ENCODE data around the gene TEAD1.

TEAD1 gene

GRCh38 chr11:12667646-12668045 is 6.6 kb upstream of the TEAD1 start:
- no peak for DNase-seq

- no peak for DNase-seq
Measured at GRCh38 chr11:12668166-12668565, 6.1 kb upstream of the TEAD1 start.

- no peak for DNase-seq
Measured at GRCh38 chr11:12669930-12670329, 4.3 kb upstream of the TEAD1 start.

GRCh38 chr11:12671370-12671769 is 2.9 kb upstream of the TEAD1 start:
- DNase-seq: no peak

- no peak for DNase-seq
Measured at GRCh38 chr11:12673601-12673923, 659 bp upstream of the TEAD1 start.

- no peak for DNase-seq
Measured at GRCh38 chr11:12674571-12674935, 332 bp downstream of the TEAD1 start.

GRCh38 chr11:12674936-12675696 is 895 bp downstream of the TEAD1 start:
- peak; percentile 23 for DNase-seq

GRCh38 chr11:12675951-12676711 is 1.9 kb downstream of the TEAD1 start:
- no peak for DNase-seq

- DNase-seq: no peak
Measured at GRCh38 chr11:12677131-12677530, 2.9 kb downstream of the TEAD1 start.

GRCh38 chr11:12678092-12678491 is 3.9 kb downstream of the TEAD1 start:
- DNase-seq: no peak

- DNase-seq: no peak
Measured at GRCh38 chr11:12678991-12679390, 4.8 kb downstream of the TEAD1 start.

- DNase-seq: no peak
Measured at GRCh38 chr11:12679471-12679870, 5.2 kb downstream of the TEAD1 start.

GRCh38 chr11:12680246-12680939 is 6.2 kb downstream of the TEAD1 start:
- DNase-seq: peak; percentile 85

- DNase-seq: no peak
Measured at GRCh38 chr11:12680940-12681258, 6.7 kb downstream of the TEAD1 start.

GRCh38 chr11:12681466-12681865 is 7.2 kb downstream of the TEAD1 start:
- no peak for DNase-seq

GRCh38 chr11:12682288-12682687 is 8.1 kb downstream of the TEAD1 start:
- DNase-seq: no peak

- DNase-seq: no peak
Measured at GRCh38 chr11:12682737-12683500, 8.7 kb downstream of the TEAD1 start.

- DNase-seq: no peak
Measured at GRCh38 chr11:12683874-12684273, 9.7 kb downstream of the TEAD1 start.

GRCh38 chr11:12684315-12684714 is 10.1 kb downstream of the TEAD1 start:
- DNase-seq: no peak

- no peak for DNase-seq
Measured at GRCh38 chr11:12684816-12685215, 10.6 kb downstream of the TEAD1 start.

- no peak for DNase-seq
Measured at GRCh38 chr11:12685229-12685628, 11.0 kb downstream of the TEAD1 start.

- DNase-seq: no peak
Measured at GRCh38 chr11:12686246-12687060, 12.2 kb downstream of the TEAD1 start.

GRCh38 chr11:12687216-12687623 is 13.0 kb downstream of the TEAD1 start:
- no peak for DNase-seq
